ENCODE data around the gene LPAR2.
"Not testable (repeated sequence)": the region's sequence is repeated elsewhere in the genome, so short reads cannot be mapped to it uniquely, and the experiment has no call there.

Gene LPAR2

DNA sequence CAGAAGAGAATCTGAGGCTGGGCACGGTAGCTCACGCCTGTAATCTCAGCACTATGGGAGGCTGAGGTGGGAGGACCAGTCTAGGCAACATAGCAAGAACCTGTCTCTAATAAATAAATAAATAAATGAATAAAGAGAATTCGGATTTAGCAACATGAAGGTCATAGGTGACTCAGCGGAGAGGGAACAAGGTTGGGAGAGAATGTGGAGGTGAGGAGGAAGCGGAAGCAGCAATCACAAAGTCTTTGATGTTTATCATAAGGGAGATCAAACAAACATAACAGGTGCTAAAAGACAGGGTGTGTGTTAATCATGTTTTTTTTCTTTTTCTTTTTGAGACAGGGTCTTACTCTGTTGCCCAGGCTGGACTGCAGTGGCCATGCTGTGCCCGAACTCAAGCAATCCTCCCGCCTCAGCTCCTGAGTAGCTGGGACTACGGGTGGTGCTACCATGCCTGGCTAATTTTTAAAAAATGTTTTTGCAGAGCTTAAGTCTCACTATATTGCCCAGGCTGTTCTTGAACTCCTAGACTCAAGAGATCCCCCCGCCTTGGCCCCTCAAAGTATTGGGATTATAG lies 25.8 kb downstream of the LPAR2 start:
- no peaks in the 10 kb centered on the region for H3K79me1 ChIP-seq (ENCODE audit: low read length)
- no peak overlapping the region for H2AK5ac ChIP-seq (ENCODE audit: low read length)
- H3K4me3 ChIP-seq (ENCODE audit: low read depth, low read length), result no peak overlapping the region
- H3K4me1 ChIP-seq (ENCODE audit: control insufficient read depth in 1 of 2, insufficient read depth in 2 of 2, low read length in 2 of 2), result no peaks in the 10 kb centered on the region
- no peaks in the 10 kb centered on the region for H3K36me3 ChIP-seq (ENCODE audit: control insufficient read depth in 1 of 2, insufficient read depth in 2 of 2, low read length in 2 of 2)
- no peak overlapping the region for H4K8ac ChIP-seq (ENCODE audit: low read depth, low read length)
- H2BK12ac ChIP-seq (ENCODE audit: low read length), result no peak overlapping the region
- H3K27me3 ChIP-seq (ENCODE audit: insufficient read depth, low read length), result no peaks in the 10 kb centered on the region
- no peak overlapping the region for H3K4me2 ChIP-seq (ENCODE audit: low read length)
- H4K12ac ChIP-seq (ENCODE audit: low read depth, low read length), result no peak overlapping the region
- H3K18ac ChIP-seq (ENCODE audit: low read length), result no peak overlapping the region
- no peak overlapping the region for H3K9ac ChIP-seq (ENCODE audit: low read length)
- no peak overlapping the region for H2BK5ac ChIP-seq (ENCODE audit: low read depth, low read length, poor library complexity)
- no peak overlapping the region for H3K27ac ChIP-seq (ENCODE audit: low read depth, low read length)
- peak in 1 of 2 donors; percentile 89 for DNase-seq
- H3K79me2 ChIP-seq (ENCODE audit: control insufficient read depth, insufficient read depth, low read length, poor library complexity), result no peaks in the 10 kb centered on the region
- no peak overlapping the region for H3K14ac ChIP-seq (ENCODE audit: low read length)
- no peak overlapping the region for H2BK120ac ChIP-seq (ENCODE audit: insufficient read depth, low read length, poor library complexity)
- H4K91ac ChIP-seq (ENCODE audit: low read depth, low read length), result no peak overlapping the region
- whole genome bisulfite sequencing (ENCODE audit: extremely low coverage, insufficient coverage, insufficient read length), result no CpG with 5 or more reads among the region's 9 CpGs
- H3K9me3 ChIP-seq (ENCODE audit: insufficient read depth, low read depth, low read length), result no peaks in the 10 kb centered on the region
- no peak overlapping the region for H3K4ac ChIP-seq (ENCODE audit: low read depth, low read length)
- no peak overlapping the region for H3K23ac ChIP-seq (ENCODE audit: low read length)
- no peak overlapping the region for H2AFZ ChIP-seq (ENCODE audit: insufficient read depth, low read length, poor library complexity)

DNA sequence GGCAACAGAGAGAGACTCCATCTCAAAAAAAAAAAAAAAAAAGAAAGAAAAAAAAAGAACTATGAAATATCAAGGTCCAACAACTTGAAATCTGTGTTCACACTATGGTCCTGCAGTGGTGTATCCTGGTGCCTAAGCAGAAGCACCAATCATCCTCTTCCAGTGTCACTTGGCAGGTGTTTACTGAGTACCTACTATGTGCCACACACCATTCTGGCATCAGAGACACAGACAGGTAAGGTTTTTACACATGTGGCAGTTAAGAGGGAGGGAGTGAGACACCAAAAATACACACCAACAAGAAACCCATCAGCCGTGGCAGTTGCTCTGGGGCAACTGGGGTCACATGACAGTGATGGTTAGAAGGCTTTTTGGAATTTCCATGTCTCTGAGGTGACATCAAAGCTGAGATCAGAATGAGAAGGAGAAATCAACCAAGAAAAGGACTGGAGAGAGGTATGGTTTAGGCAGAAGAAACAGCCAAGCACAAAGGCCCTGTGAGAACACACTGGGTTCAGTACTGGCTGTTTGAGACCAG lies 27.2 kb downstream of the LPAR2 start:
- no peaks in the 10 kb centered on the region for H3K79me1 ChIP-seq (ENCODE audit: low read length)
- no peaks in the 10 kb centered on the region for H3K9me3 ChIP-seq (ENCODE audit: insufficient read depth, low read depth, low read length)
- H4K8ac ChIP-seq (ENCODE audit: low read depth, low read length), result no peak overlapping the region
- H3K23ac ChIP-seq (ENCODE audit: low read length), result no peak overlapping the region
- H3K14ac ChIP-seq (ENCODE audit: low read length), result no peak overlapping the region
- H2AK5ac ChIP-seq (ENCODE audit: low read length), result no peak overlapping the region
- H4K12ac ChIP-seq (ENCODE audit: low read depth, low read length), result no peak overlapping the region
- H3K27me3 ChIP-seq (ENCODE audit: insufficient read depth, low read length), result no peaks in the 10 kb centered on the region
- H3K36me3 ChIP-seq (ENCODE audit: control insufficient read depth in 1 of 2, insufficient read depth in 2 of 2, low read length in 2 of 2), result no peaks in the 10 kb centered on the region
- no peak overlapping the region for H3K27ac ChIP-seq (ENCODE audit: low read depth, low read length)
- no peak overlapping the region for H4K91ac ChIP-seq (ENCODE audit: low read depth, low read length)
- no peaks in the 10 kb centered on the region for H3K79me2 ChIP-seq (ENCODE audit: control insufficient read depth, insufficient read depth, low read length, poor library complexity)
- no peak overlapping the region for H3K4me3 ChIP-seq (ENCODE audit: low read depth, low read length)
- H2BK120ac ChIP-seq (ENCODE audit: insufficient read depth, low read length, poor library complexity), result no peak overlapping the region
- no peak overlapping the region for H3K4me2 ChIP-seq (ENCODE audit: low read length)
- WGBS (ENCODE audit: extremely low coverage, insufficient coverage, insufficient read length), result no CpG with 5 or more reads among the region's 1 CpG
- no peak overlapping the region for H3K18ac ChIP-seq (ENCODE audit: low read length)
- H3K4ac ChIP-seq (ENCODE audit: low read depth, low read length), result no peak overlapping the region
- DNase-seq, result no peak
- H3K4me1 ChIP-seq (ENCODE audit: control insufficient read depth in 1 of 2, insufficient read depth in 2 of 2, low read length in 2 of 2), result no peaks in the 10 kb centered on the region
- H2BK5ac ChIP-seq (ENCODE audit: low read depth, low read length, poor library complexity), result no peak overlapping the region
- no peak overlapping the region for H2BK12ac ChIP-seq (ENCODE audit: low read length)
- no peak overlapping the region for H2AFZ ChIP-seq (ENCODE audit: insufficient read depth, low read length, poor library complexity)
- H3K9ac ChIP-seq (ENCODE audit: low read length), result no peak overlapping the region

GRCh38 chr19:19598728-19599451 lies 29.1 kb downstream of the LPAR2 start:
- H3K9me3 ChIP-seq (ENCODE audit: insufficient read depth, low read depth, low read length); H3K18ac ChIP-seq (ENCODE audit: low read length); H2AFZ ChIP-seq (ENCODE audit: insufficient read depth, low read length, poor library complexity); H4K12ac ChIP-seq (ENCODE audit: low read depth, low read length); H3K14ac ChIP-seq (ENCODE audit: low read length); H4K91ac ChIP-seq (ENCODE audit: low read depth, low read length); H3K4me2 ChIP-seq (ENCODE audit: low read length); H2BK120ac ChIP-seq (ENCODE audit: insufficient read depth, low read length, poor library complexity); H3K9ac ChIP-seq (ENCODE audit: low read length); H4K8ac ChIP-seq (ENCODE audit: low read depth, low read length); H3K4ac ChIP-seq (ENCODE audit: low read depth, low read length); H3K79me1 ChIP-seq (ENCODE audit: low read length); H3K79me2 ChIP-seq (ENCODE audit: control insufficient read depth, insufficient read depth, low read length, poor library complexity); H3K23ac ChIP-seq (ENCODE audit: low read length); H2AK5ac ChIP-seq (ENCODE audit: low read length); H3K4me3 ChIP-seq (ENCODE audit: low read depth, low read length); DNase-seq; H3K27ac ChIP-seq (ENCODE audit: low read depth, low read length); H3K36me3 ChIP-seq (ENCODE audit: control insufficient read depth in 1 of 2, insufficient read depth in 2 of 2, low read length in 2 of 2); H3K27me3 ChIP-seq (ENCODE audit: insufficient read depth, low read length); H2BK5ac ChIP-seq (ENCODE audit: low read depth, low read length, poor library complexity); H2BK12ac ChIP-seq (ENCODE audit: low read length); H3K4me1 ChIP-seq (ENCODE audit: control insufficient read depth in 1 of 2, insufficient read depth in 2 of 2, low read length in 2 of 2): not testable (repeated sequence)
- no CpG with 5 or more reads among the region's 20 CpGs for WGBS (ENCODE audit: extremely low coverage, insufficient coverage, insufficient read length)

- Histone ChIP-seq H2BK120ac (ENCODE audit: insufficient read depth, low read length, poor library complexity) (no peak overlapping the region), H3K9me3 (ENCODE audit: insufficient read depth, low read depth, low read length) (no peaks in the 10 kb centered on the region), H3K79me1 (ENCODE audit: low read length) (no peaks in the 10 kb centered on the region), H2AFZ (ENCODE audit: insufficient read depth, low read length, poor library complexity) (no peak overlapping the region), H4K12ac (ENCODE audit: low read depth, low read length) (no peak overlapping the region), H3K79me2 (ENCODE audit: control insufficient read depth, insufficient read depth, low read length, poor library complexity) (no peaks in the 10 kb centered on the region), H3K4me3 (ENCODE audit: low read depth, low read length) (no peak overlapping the region), H3K36me3 (ENCODE audit: control insufficient read depth in 1 of 2, insufficient read depth in 2 of 2, low read length in 2 of 2) (no peaks in the 10 kb centered on the region), H3K27me3 (ENCODE audit: insufficient read depth, low read length) (no peaks in the 10 kb centered on the region), H3K4me2 (ENCODE audit: low read length) (no peak overlapping the region), H2BK5ac (ENCODE audit: low read depth, low read length, poor library complexity) (no peak overlapping the region), H3K23ac (ENCODE audit: low read length) (no peak overlapping the region), H4K91ac (ENCODE audit: low read depth, low read length) (no peak overlapping the region), H2AK5ac (ENCODE audit: low read length) (no peak overlapping the region), H3K9ac (ENCODE audit: low read length) (no peak overlapping the region), H2BK12ac (ENCODE audit: low read length) (no peak overlapping the region), H3K4me1 (ENCODE audit: control insufficient read depth in 1 of 2, insufficient read depth in 2 of 2, low read length in 2 of 2) (peaks cover 3 to 6% of the 10 kb centered on the region in 2 experiments), H3K27ac (ENCODE audit: low read depth, low read length) (no peak overlapping the region), H3K14ac (ENCODE audit: low read length) (no peak overlapping the region), H4K8ac (ENCODE audit: low read depth, low read length) (no peak overlapping the region), H3K18ac (ENCODE audit: low read length) (no peak overlapping the region), H3K4ac (ENCODE audit: low read depth, low read length) (no peak overlapping the region)
- no CpG with 5 or more reads among the region's 8 CpGs for WGBS (ENCODE audit: extremely low coverage, insufficient coverage, insufficient read length)
- DNase-seq, result no peak
These were observed 30.2 kb downstream of the LPAR2 start for GRCh38 chr19:19597809-19598306.
